Measurements from ENCODE around the gene GPR18. TPM values are rescaled to one million over a fixed set of nuclear protein-coding genes. Genes with fewer than 3 reads are reported as not detected.
"Not testable (repeated sequence)": the region's sequence is repeated elsewhere in the genome, so short reads cannot be mapped to it uniquely, and the experiment has no call there.

The GPR18 gene
- polyA plus RNA-seq, 3 donors, result 1.7 to 3.8 (median 2.2) TPM

DNA sequence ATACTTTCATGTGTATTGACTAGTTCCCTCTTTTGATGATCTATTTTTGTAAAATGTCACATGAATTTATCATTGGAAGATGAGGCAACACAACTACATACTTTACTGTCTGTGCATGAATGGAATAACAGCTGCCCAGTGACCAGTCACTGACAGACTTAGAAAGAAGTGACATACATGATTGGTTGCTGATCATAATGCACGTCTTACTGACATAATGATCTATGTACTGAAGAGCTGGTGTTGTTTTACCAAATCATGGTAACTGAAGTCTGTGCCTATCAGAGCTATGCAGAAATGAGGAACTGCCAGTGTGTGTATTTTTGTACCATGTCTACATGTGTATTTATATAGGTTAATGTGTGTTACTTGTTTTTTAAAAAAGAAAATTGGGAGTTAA is 26.5 kb downstream of the GPR18 start:
- Histone ChIP-seq H3K27ac (ENCODE audit: low read depth in 1 of 2, low read length in 2 of 2) (peak overlapping the region; percentile 83 to 87), H4K20me1 (ENCODE audit: insufficient read depth, low read length) (peaks cover 13% of the 10 kb centered on the region), H2AFZ (ENCODE audit: insufficient read depth, low read depth, low read length, poor library complexity, severe bottlenecking) (no peak overlapping the region), H3K27me3 (ENCODE audit: control insufficient read depth in 2 of 2, insufficient read depth in 2 of 2, low read length in 2 of 2) (no peaks in the 10 kb centered on the region), H3K4me1 (ENCODE audit: control insufficient read depth in 1 of 2, insufficient read depth in 2 of 2, low read length in 2 of 2) (peaks cover 56 to 61% of the 10 kb centered on the region in 2 donors), H3K4me3 (replicated peaks in 1 of 3; ENCODE audit: low read depth in 2 of 3, low read length in 3 of 3) (peak overlapping the region in 1 of 3 experiments; percentile 2), H3K79me2 (ENCODE audit: insufficient read depth, low read length) (peaks cover 100% of the 10 kb centered on the region), H3K4me2 (replicated peaks; ENCODE audit: extremely low read depth, low read length, poor library complexity, severe bottlenecking) (peak overlapping the region; percentile 36), H3K36me3 (replicated peaks in 1 of 2; ENCODE audit: control insufficient read depth in 1 of 2, insufficient read depth in 2 of 2, low read length in 2 of 2) (peaks cover 0 to 4% of the 10 kb centered on the region in 2 donors), H3K9ac (ENCODE audit: insufficient read depth, low read length, poor library complexity, severe bottlenecking) (peak overlapping the region; percentile 30), H3K9me3 (replicated peaks in 1 of 2; ENCODE audit: control insufficient read depth in 1 of 2, insufficient read depth in 1 of 2, low read length in 2 of 2) (no peaks in the 10 kb centered on the region)
- peak overlapping the region in 1 of 2 donors; percentile 59 for H3K4me3 Mint-ChIP-seq
- DNase-seq, result peak; percentile 89 to 93 (median 90)
- peaks cover 56% of the 10 kb centered on the region for H3K4me1 Mint-ChIP-seq
- peak overlapping the region; percentile 87 to 98 (median 97) for H3K27ac Mint-ChIP-seq
- H3K27me3 Mint-ChIP-seq (ENCODE audit: low read depth in 3 of 3), result peaks cover 0 to 3% (median 0%) of the 10 kb centered on the region in 3 donors
- intact Hi-C loops (cut with micrococcal nuclease), result no loop called here
- 0% methylated on average over 1 of the region's 1 CpG for WGBS (ENCODE audit: insufficient coverage)
- TF ChIP-seq, protein P1, sequence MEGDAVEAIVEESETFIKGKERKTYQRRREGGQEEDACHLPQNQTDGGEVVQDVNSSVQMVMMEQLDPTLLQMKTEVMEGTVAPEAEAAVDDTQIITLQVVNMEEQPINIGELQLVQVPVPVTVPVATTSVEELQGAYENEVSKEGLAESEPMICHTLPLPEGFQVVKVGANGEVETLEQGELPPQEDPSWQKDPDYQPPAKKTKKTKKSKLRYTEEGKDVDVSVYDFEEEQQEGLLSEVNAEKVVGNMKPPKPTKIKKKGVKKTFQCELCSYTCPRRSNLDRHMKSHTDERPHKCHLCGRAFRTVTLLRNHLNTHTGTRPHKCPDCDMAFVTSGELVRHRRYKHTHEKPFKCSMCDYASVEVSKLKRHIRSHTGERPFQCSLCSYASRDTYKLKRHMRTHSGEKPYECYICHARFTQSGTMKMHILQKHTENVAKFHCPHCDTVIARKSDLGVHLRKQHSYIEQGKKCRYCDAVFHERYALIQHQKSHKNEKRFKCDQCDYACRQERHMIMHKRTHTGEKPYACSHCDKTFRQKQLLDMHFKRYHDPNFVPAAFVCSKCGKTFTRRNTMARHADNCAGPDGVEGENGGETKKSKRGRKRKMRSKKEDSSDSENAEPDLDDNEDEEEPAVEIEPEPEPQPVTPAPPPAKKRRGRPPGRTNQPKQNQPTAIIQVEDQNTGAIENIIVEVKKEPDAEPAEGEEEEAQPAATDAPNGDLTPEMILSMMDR (IDR thresholded peaks at IDR 0.05), result no peak
- H3K36me3 Mint-ChIP-seq, result peaks cover 11 to 13% of the 10 kb centered on the region in 2 donors
- H3K9me3 Mint-ChIP-seq, result no peaks in the 10 kb centered on the region

- 75% methylated on average over 2 of the region's 3 CpGs for WGBS (ENCODE audit: insufficient coverage)
- Histone ChIP-seq H3K4me1 (ENCODE audit: control insufficient read depth in 1 of 2, insufficient read depth in 2 of 2, low read length in 2 of 2) (peaks cover 63 to 68% of the 10 kb centered on the region in 2 donors), H3K9ac (ENCODE audit: insufficient read depth, low read length, poor library complexity, severe bottlenecking) (peak overlapping the region; percentile 30), H3K9me3 (replicated peaks in 1 of 2; ENCODE audit: control insufficient read depth in 1 of 2, insufficient read depth in 1 of 2, low read length in 2 of 2) (no peaks in the 10 kb centered on the region), H3K36me3 (replicated peaks in 1 of 2; ENCODE audit: control insufficient read depth in 1 of 2, insufficient read depth in 2 of 2, low read length in 2 of 2) (peaks cover 0 to 4% of the 10 kb centered on the region in 2 donors), H3K79me2 (ENCODE audit: insufficient read depth, low read length) (peaks cover 100% of the 10 kb centered on the region), H3K27me3 (ENCODE audit: control insufficient read depth in 2 of 2, insufficient read depth in 2 of 2, low read length in 2 of 2) (no peaks in the 10 kb centered on the region), H4K20me1 (ENCODE audit: insufficient read depth, low read length) (peaks cover 13% of the 10 kb centered on the region), H2AFZ (ENCODE audit: insufficient read depth, low read depth, low read length, poor library complexity, severe bottlenecking) (no peak overlapping the region), H3K4me3 (replicated peaks in 1 of 3; ENCODE audit: low read depth in 2 of 3, low read length in 3 of 3) (peak overlapping the region in 1 of 3 experiments; percentile 2), H3K4me2 (replicated peaks; ENCODE audit: extremely low read depth, low read length, poor library complexity, severe bottlenecking) (peak overlapping the region; percentile 36), H3K27ac (ENCODE audit: low read depth in 1 of 2, low read length in 2 of 2) (peak overlapping the region; percentile 83 to 87)
- Mint-ChIP-seq H3K27ac (peak overlapping the region; percentile 87 to 98 (median 97)), H3K4me1 (peaks cover 63% of the 10 kb centered on the region), H3K27me3 (ENCODE audit: low read depth in 3 of 3) (peaks cover 0 to 3% (median 0%) of the 10 kb centered on the region in 3 donors), H3K36me3 (peaks cover 15 to 17% of the 10 kb centered on the region in 2 donors), H3K9me3 (no peaks in the 10 kb centered on the region), H3K4me3 (no peak overlapping the region)
- DNase-seq, result no peak
- intact Hi-C loops (cut with micrococcal nuclease), result no loop called here
- TF ChIP-seq, protein P1 (IDR thresholded peaks at IDR 0.05), result no peak
These were observed 27.2 kb downstream of the GPR18 start for GRCh38 chr13:99230991-99231390.

- 93% methylated on average over 6 of the region's 12 CpGs for WGBS (ENCODE audit: insufficient coverage)
- Mint-ChIP-seq H3K36me3 (peaks cover 17 to 20% of the 10 kb centered on the region in 2 donors), H3K27ac (peak overlapping the region; percentile 87 to 98 (median 97)), H3K4me1 (peaks cover 66% of the 10 kb centered on the region), H3K4me3 (peak overlapping the region in 1 of 2 donors; percentile 34)
- H3K36me3 ChIP-seq (replicated peaks in 1 of 2; ENCODE audit: control insufficient read depth in 1 of 2, insufficient read depth in 2 of 2, low read length in 2 of 2); H3K4me2 ChIP-seq (replicated peaks; ENCODE audit: extremely low read depth, low read length, poor library complexity, severe bottlenecking); intact Hi-C loops (cut with micrococcal nuclease); H3K4me3 ChIP-seq (replicated peaks in 1 of 3; ENCODE audit: low read depth in 2 of 3, low read length in 3 of 3); DNase-seq; H2AFZ ChIP-seq (ENCODE audit: insufficient read depth, low read depth, low read length, poor library complexity, severe bottlenecking); H3K9ac ChIP-seq (ENCODE audit: insufficient read depth, low read length, poor library complexity, severe bottlenecking); H3K9me3 ChIP-seq (replicated peaks in 1 of 2; ENCODE audit: control insufficient read depth in 1 of 2, insufficient read depth in 1 of 2, low read length in 2 of 2); H3K9me3 Mint-ChIP-seq; H3K27me3 Mint-ChIP-seq (ENCODE audit: low read depth in 3 of 3); H3K27me3 ChIP-seq (ENCODE audit: control insufficient read depth in 2 of 2, insufficient read depth in 2 of 2, low read length in 2 of 2): not testable (repeated sequence)
- H3K27ac ChIP-seq (ENCODE audit: low read depth in 1 of 2, low read length in 2 of 2), result peak overlapping the region; percentile 83 to 87
- H3K4me1 ChIP-seq (ENCODE audit: control insufficient read depth in 1 of 2, insufficient read depth in 2 of 2, low read length in 2 of 2), result peaks cover 67 to 72% of the 10 kb centered on the region in 2 donors
- H4K20me1 ChIP-seq (ENCODE audit: insufficient read depth, low read length), result peaks cover 13% of the 10 kb centered on the region
- peaks cover 100% of the 10 kb centered on the region for H3K79me2 ChIP-seq (ENCODE audit: insufficient read depth, low read length)
These were observed 27.6 kb downstream of the GPR18 start for GRCh38 chr13:99230588-99230987.

All from CD14-positive monocyte (primary cell).